Left lung (tissue), 10 donors: ENCODE data around the gene PLLP. TPM values are rescaled to one million over a fixed set of nuclear protein-coding genes. Genes with fewer than 3 reads are reported as not detected.
A peak's percentile ranks its signal among the peaks of the same experiment; 100 is the strongest.

Experiments used
- ATAC-seq: fragments of 200-7000 bp; cut with Tn5 transposase; one replicate; pipeline ENCODE4 v1.9.1; 2020; ENCODE audit warnings: moderate library complexity
- DNase-seq, 4 donors: peaks; one replicate each; pipeline ENCODE4 v3.0.0-alpha.2; 2013 to 2020
- H3K27ac ChIP-seq, 2 donors: fragments of 200-600 bp; sonication (generic) in 1 of 2; one replicate each; pipeline versions ENCODE4 v1.5.0 to v1.8.0; 2020 to 2021
- H3K27me3 ChIP-seq, 2 donors: fragments of 200-600 bp; sonication (generic) in 1 of 2; one replicate each; pipeline versions ENCODE4 v1.5.0 to v1.8.0; 2020 to 2021
- H3K36me3 ChIP-seq, 2 donors: fragments of 200-600 bp; sonication (generic) in 1 of 2; one replicate each; pipeline versions ENCODE4 v1.5.0 to v1.8.0; 2020 to 2021
- H3K4me1 ChIP-seq, 2 donors: fragments of 200-600 bp; one replicate each; pipeline ENCODE4 v1.8.0; 2021
- H3K4me3 ChIP-seq, 2 donors: fragments of 200-600 bp; sonication (generic) in 1 of 2; one replicate each; pipeline versions ENCODE4 v1.5.0 to v1.8.0; 2020 to 2021; ENCODE audit warnings: mild to moderate bottlenecking in 1 of 2
- H3K9me3 ChIP-seq, 2 donors: fragments of 200-600 bp; sonication (generic) in 1 of 2; one replicate each; pipeline versions ENCODE4 v1.5.0 to v1.8.0; 2020 to 2021
- CTCF ChIP-seq, 2 donors: fragments of 200-600 bp; sonication (generic) in 1 of 2; IDR thresholded peaks; one replicate each; pipeline versions ENCODE4 v1.5.0 to v1.8.0; 2021; ENCODE audit warnings: antibody characterized with exemption in 2 of 2
- intact Hi-C, 2 donors: fragments of 100-400 bp; cut with DNase I; formaldehyde crosslinking; loops; one replicate each; pipeline versions ENCODE4 v1.11.2 to v1.14.2; 2022
- polyA plus RNA-seq, 6 donors: library from polyadenylated mRNA; unstranded; fragments of 120-200 nt; gene quantifications; one replicate each; pipeline ENCODE4 v1.2.1, GENCODE V29; 2013; ENCODE audit not compliant: insufficient read length in 6 of 6
- total RNA-seq, 2 donors: library from RNA; stranded (reverse); fragmentation: NEBNext Ultra II Directional; extraction: Animal tissue kit (Norgen Biotek cat#: 25700); gene quantifications; one replicate each; pipeline ENCODE4 v1.2.1, GENCODE V29; 2021
- donor health status: DM: no; HTN: yes; CAD: no.
- donor health status: DM: no; HTN: no; CAD: no.

PLLP gene
- total and polyA plus RNA-seq, 8 donors, result 3.5 to 70.6 (median 5.7) TPM

- no peak for ATAC-seq
- Histone ChIP-seq H3K27me3 (no peaks in the 10 kb centered on the region), H3K27ac (no peak overlapping the region), H3K4me1 (peaks cover 0 to 10% of the 10 kb centered on the region in 2 donors), H3K4me3 (no peak overlapping the region), H3K36me3 (peaks cover 0 to 63% of the 10 kb centered on the region in 2 donors), H3K9me3 (no peaks in the 10 kb centered on the region)
- TF ChIP-seq CTCF (IDR thresholded peaks at IDR 0.05), result no peak
- DNase-seq, result peak in 1 of 4 donors; percentile 63
- intact Hi-C loops, result no loop called here
Observed at GRCh38 chr16:57256601-57257395, 27.7 kb downstream of the PLLP start.

GRCh38 chr16:57255686-57256415 is 28.6 kb downstream of the PLLP start:
- Histone ChIP-seq H3K27ac (no peak overlapping the region), H3K36me3 (peaks cover 0 to 72% of the 10 kb centered on the region in 2 donors), H3K9me3 (no peaks in the 10 kb centered on the region), H3K4me1 (peaks cover 0 to 10% of the 10 kb centered on the region in 2 donors), H3K4me3 (no peak overlapping the region), H3K27me3 (no peaks in the 10 kb centered on the region)
- ATAC-seq (no peak), DNase-seq (peak in 1 of 4 donors; percentile 28)
- intact Hi-C loops, result no loop called here
- no peak for TF ChIP-seq CTCF (IDR thresholded peaks at IDR 0.05)

DNA sequence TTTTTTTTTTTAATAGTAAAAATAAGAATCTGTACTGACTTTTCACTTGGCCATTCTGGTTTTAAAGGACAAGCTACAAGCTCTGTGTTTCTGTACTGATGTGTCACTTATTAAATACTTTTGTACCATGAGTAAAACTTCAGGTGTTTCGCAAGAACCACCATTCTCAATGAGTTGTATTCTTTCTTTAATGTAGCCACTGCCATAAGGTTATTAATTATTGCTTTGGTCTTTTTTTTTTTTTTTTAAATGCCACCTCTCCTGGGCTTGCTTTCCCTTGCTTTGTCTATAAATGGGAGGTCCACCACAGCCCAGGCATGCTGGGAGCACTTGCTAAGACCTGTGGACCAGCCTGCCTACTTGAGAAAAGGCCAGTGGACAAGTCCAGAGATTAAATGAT is 31.0 kb downstream of the PLLP start:
- no peak for TF ChIP-seq CTCF (IDR thresholded peaks at IDR 0.05)
- ATAC-seq, result peak; percentile 34
- Histone ChIP-seq H3K27me3 (no peaks in the 10 kb centered on the region), H3K36me3 (peaks cover 0 to 96% of the 10 kb centered on the region in 2 donors), H3K27ac (no peak overlapping the region), H3K4me1 (no peaks in the 10 kb centered on the region), H3K4me3 (no peak overlapping the region), H3K9me3 (no peaks in the 10 kb centered on the region)
- intact Hi-C loops, result no loop called here
- DNase-seq, result no peak

DNA sequence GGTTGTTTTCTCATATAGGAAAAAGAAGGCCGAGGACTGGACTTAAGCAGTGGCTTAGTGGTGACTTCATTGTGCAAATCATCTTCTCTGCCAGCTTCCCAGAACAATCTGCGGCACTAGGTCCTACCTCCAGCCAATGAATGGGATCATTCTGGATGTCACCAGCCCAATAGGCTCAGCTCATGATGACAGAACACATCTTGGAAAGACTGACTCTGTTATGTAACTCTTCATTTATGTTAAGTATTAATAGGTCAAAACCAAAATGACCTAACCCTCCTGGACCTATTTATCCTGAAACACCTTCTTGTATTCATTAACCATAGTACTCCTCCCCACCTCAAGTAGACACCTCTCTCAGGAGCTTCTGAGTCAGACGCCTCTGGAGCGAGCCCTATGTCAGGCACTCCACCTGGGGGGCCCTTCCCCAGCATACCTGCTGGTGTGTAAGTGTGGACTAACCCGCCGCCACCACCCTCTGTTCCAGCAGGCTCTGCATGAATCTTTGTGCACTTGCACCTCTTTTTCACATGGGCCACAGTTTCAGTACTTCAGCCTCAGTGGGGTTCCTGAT is 32.2 kb downstream of the PLLP start:
- H3K27me3 ChIP-seq, result no peaks in the 10 kb centered on the region
- H3K27ac ChIP-seq, result peak overlapping the region; percentile 26 to 53
- ATAC-seq (peak; percentile 86), DNase-seq (peak in 1 of 4 donors; percentile 75)
- H3K4me1 ChIP-seq, result no peaks in the 10 kb centered on the region
- no peaks in the 10 kb centered on the region for H3K9me3 ChIP-seq
- intact Hi-C loops, result no loop called here
- peaks cover 0 to 98% of the 10 kb centered on the region in 2 donors for H3K36me3 ChIP-seq
- TF ChIP-seq CTCF (IDR thresholded peaks at IDR 0.05), result no peak
- no peak overlapping the region for H3K4me3 ChIP-seq

GRCh38 chr16:57251352-57251751 is 33.1 kb downstream of the PLLP start:
- no peak for DNase-seq
- TF ChIP-seq CTCF (IDR thresholded peaks at IDR 0.05), result no peak
- intact Hi-C loops, result no loop called here
- ATAC-seq, result no peak
- no peak overlapping the region for H3K4me3 ChIP-seq
- peaks cover 0 to 4% of the 10 kb centered on the region in 2 donors for H3K4me1 ChIP-seq
- H3K27me3 ChIP-seq, result no peaks in the 10 kb centered on the region
- peak overlapping the region; percentile 26 to 53 for H3K27ac ChIP-seq
- H3K9me3 ChIP-seq, result no peaks in the 10 kb centered on the region
- H3K36me3 ChIP-seq, result peaks cover 0 to 97% of the 10 kb centered on the region in 2 donors
